ENCODE results near the gene EDEM2. TPM values are rescaled to one million over a fixed set of nuclear protein-coding genes. Genes with fewer than 3 reads are reported as not detected.
"Not testable (repeated sequence)": the region's sequence is repeated elsewhere in the genome, so short reads cannot be mapped to it uniquely, and the experiment has no call there.

EDEM2 gene, protein sequence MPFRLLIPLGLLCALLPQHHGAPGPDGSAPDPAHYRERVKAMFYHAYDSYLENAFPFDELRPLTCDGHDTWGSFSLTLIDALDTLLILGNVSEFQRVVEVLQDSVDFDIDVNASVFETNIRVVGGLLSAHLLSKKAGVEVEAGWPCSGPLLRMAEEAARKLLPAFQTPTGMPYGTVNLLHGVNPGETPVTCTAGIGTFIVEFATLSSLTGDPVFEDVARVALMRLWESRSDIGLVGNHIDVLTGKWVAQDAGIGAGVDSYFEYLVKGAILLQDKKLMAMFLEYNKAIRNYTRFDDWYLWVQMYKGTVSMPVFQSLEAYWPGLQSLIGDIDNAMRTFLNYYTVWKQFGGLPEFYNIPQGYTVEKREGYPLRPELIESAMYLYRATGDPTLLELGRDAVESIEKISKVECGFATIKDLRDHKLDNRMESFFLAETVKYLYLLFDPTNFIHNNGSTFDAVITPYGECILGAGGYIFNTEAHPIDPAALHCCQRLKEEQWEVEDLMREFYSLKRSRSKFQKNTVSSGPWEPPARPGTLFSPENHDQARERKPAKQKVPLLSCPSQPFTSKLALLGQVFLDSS
- 10 to 100 TPM; 10.1 to 17.4 (median 15.8) TPM for polyA plus RNA-seq (ENCODE audit: insufficient read length in 4 of 4)

DNA sequence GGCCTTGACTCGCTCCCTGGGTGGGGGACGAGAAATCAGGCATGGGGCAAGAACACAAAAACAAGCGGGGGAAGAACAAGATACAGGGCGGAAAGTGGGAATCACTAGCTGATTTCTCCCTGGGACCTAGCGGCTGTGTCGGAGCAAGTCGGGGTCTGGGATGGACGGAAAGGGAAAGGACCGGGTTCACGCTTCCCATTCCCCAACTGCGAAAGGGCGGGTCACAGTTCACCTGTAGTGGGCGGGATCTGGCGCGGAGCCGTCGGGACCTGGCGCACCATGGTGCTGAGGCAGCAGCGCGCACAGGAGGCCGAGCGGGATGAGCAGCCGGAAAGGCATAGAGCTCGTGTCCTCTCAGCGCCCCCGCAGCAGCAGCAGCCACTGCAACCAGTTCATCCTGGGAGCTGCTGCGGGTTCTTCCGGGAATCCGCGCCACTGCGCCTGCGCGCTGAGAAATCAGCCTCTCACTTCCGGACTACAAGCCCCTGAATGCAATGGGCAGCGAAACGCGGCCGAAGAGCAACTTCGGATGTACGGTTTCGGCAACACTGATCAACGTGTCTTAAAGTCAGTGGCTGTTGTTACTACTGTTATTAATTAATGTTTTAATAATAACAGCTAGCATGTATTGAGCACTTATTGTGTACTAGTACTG, at the start of gene EDEM2:
TSS of gene EDEM2 (minus strand) at position 417 of the 655 bp plus-strand sequence. CDS start at position 339, 78 bp downstream.
- DNase-seq (ENCODE audit: low read depth in 4 of 4, low spot score in 3 of 4) = peak; percentile 81 to 88 (median 86)

DNA sequence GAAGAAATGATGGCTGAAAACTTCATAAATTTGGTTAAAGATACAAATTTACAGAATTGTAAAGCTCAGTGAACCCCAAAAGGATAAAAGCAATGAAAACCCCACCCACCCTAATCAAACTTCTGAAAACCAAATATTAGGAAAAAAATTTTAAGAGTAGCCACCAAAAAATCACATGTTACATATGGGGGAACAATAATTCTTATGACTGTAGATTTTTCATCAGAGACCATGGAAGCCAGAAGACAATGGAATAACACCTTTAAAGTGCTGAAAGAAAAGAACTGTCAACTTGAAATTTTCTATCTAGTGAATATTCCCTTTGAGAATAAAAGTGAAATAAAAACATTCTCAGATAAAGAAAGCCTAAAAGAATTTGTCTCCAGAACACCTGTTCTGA, 49.2 kb upstream of the EDEM2 start:
- DNase-seq (ENCODE audit: low read depth in 4 of 4, low spot score in 3 of 4) = no peak

- DNase-seq (ENCODE audit: low read depth in 4 of 4, low spot score in 3 of 4) = not testable (repeated sequence)
These were observed 46.1 kb upstream of the EDEM2 start for GRCh38 chr20:35193031-35193791.

- no peak for DNase-seq (ENCODE audit: low read depth in 4 of 4, low spot score in 3 of 4)
These were observed 45.2 kb upstream of the EDEM2 start for GRCh38 chr20:35192118-35192872.

GRCh38 chr20:35191419-35192117, 44.4 kb upstream of the EDEM2 start:
- no peak for DNase-seq (ENCODE audit: low read depth in 4 of 4, low spot score in 3 of 4)

- no peak for DNase-seq (ENCODE audit: low read depth in 4 of 4, low spot score in 3 of 4)
These were observed 43.4 kb upstream of the EDEM2 start for GRCh38 chr20:35190556-35190955.

DNA sequence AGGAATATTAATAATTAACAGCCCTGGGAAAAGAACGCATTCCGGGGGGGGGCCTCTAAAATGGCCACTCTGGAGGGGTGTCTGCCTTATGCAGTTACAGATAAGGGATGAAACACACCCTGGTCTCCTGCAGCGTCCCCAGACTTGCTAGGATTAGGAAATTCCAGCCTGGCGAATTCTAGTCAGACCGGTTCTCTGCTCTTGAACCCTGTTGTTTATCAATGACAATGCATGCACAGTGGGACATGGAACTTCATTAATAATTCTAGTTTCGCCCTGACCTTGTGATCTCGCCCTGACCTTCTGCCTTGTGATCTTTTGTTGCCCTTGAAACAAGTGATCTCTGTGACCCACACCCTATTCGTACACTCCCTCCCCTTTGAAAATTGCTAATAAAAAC, 42.1 kb upstream of the EDEM2 start:
- not testable (repeated sequence) for DNase-seq (ENCODE audit: low read depth in 4 of 4, low spot score in 3 of 4)

DNA sequence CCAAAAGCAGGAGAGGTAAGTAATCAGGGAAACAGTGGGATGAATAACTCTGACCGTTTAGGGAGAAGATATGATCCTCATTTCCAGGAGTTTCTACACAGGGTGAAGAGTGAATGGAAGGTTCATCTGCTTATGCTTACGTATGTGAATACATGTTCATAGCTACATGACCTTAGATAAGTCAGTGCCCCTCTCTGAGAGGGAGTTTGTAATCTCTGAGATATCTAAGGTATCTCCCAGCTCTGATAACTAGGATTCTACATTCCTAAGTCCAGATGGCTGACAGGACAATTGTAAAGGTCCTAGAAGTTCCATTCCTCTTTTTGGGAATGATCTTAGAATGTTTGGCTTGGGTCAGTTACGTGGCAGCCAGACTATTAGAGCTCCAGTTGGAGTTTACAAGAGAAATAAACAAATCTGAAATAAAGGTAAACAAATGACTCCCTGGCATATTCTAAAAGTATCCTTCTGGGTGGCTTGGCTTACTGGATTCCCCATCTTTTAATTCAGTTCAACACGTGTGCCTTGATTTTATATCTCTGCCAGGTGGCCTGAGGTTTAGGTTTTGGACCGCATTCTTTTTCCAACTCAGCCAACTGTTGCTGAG, 40.6 kb upstream of the EDEM2 start:
- no peak for DNase-seq (ENCODE audit: low read depth in 4 of 4, low spot score in 3 of 4)

DNA sequence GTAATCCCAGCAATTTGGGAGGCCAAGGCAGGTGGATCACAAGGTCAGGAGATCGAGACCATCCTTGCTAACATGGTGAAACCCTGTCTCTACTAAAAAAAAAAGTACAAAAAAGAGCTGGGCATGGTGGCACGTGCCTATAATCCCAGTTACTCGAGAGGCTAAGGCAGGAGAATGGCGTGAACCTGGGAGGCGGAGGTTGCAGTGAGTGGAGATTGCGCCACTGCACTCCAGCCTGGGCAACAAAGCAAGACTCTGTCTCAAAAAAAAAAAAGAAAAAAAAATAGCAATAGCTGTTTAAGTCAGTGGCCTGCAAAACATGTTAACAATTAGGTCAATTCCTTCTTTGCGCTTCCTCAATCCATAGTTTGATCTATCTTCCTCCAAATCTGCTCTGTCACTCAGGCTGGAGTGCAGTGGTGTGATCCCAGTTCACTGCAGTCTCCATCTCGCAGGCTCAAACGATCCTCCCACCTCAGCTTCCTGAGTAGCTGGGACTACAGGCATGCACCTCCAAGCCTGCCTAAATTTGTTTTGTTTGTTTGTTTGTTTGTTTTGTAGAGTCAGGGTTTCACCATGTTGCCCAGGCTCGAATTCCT, 39.7 kb upstream of the EDEM2 start:
- not testable (repeated sequence) for DNase-seq (ENCODE audit: low read depth in 4 of 4, low spot score in 3 of 4)

GRCh38 chr20:35181731-35182130, 34.6 kb upstream of the EDEM2 start:
- DNase-seq (ENCODE audit: low read depth in 4 of 4, low spot score in 3 of 4) = no peak

DNA sequence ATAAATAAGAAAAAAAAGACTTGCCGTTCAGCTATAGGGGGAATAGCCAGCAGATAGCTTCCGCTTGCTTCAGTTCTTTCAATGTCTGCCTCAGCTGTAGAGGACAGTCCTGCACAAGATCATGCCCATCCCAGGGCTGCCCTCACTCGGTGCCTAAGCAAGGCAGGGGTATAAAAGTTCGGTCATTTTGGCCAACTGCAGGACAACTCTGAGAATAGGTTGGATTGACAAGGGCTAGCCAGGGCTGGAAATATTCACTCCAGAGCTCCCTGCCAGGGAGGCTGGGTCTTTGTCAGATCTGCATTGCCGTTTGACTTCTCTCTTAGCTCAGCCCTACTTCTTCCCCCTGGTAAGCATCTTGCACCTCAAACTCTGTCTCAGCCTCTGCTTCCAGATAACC, 33.1 kb upstream of the EDEM2 start:
- DNase-seq (ENCODE audit: low read depth in 4 of 4, low spot score in 3 of 4) = no peak

GRCh38 chr20:35179292-35180212, 32.4 kb upstream of the EDEM2 start:
- no peak for DNase-seq (ENCODE audit: low read depth in 4 of 4, low spot score in 3 of 4)

- DNase-seq (ENCODE audit: low read depth in 4 of 4, low spot score in 3 of 4) = no peak
These were observed 29.0 kb upstream of the EDEM2 start for GRCh38 chr20:35176132-35176531.

- peak in 1 of 4 donors; percentile 18 for DNase-seq (ENCODE audit: low read depth in 4 of 4, low spot score in 3 of 4)
These were observed 27.5 kb upstream of the EDEM2 start for GRCh38 chr20:35174458-35175216.

- DNase-seq (ENCODE audit: low read depth in 4 of 4, low spot score in 3 of 4) = no peak
These were observed 26.5 kb upstream of the EDEM2 start for GRCh38 chr20:35173576-35174192.

DNA sequence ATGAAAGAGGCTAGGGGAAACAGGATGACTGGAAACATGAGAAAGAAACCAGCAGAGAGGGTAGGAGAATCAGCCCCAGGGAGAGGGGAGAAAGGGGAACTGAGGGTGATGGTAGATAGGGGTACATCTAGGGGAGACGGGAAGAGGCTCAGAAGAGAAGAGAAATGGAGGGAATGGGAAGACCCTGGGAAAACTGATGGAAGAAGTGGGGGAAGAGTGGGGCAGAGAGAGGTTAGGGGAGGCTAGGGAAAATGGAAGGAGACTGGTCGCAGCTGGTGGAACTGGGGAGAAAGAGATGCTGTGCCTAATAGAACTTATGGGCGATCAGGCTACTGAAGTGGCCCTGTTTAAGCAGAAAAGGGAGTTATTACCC, 25.3 kb upstream of the EDEM2 start:
- DNase-seq (ENCODE audit: low read depth in 4 of 4, low spot score in 3 of 4) = no peak

Data from left renal pelvis (tissue), 4 donors.